ENCODE data around the gene MAP4K3.
"Not testable (repeated sequence)": the region's sequence is repeated elsewhere in the genome, so short reads cannot be mapped to it uniquely, and the experiment has no call there.

Gene MAP4K3

DNA sequence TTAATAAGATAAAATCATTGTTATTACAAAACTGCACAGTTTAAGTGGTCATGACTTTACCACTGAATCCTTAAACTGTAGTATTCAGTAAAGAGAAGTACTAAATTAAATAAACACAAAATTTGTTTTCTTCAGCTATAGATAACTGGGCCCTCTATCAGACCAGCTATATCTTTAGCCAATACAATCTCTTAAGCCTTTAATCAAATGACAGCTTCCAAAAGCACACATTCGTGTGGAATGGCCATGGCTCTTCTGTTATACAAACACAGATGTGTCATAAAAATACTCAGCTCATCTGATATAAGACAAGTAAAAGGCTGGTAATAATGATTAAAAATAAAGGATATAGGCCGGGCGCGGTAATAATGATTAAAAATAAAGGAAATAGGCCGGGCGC is 135.7 kb downstream of the MAP4K3 start:
- DNase-seq (ENCODE audit: low read depth): no peak

DNA sequence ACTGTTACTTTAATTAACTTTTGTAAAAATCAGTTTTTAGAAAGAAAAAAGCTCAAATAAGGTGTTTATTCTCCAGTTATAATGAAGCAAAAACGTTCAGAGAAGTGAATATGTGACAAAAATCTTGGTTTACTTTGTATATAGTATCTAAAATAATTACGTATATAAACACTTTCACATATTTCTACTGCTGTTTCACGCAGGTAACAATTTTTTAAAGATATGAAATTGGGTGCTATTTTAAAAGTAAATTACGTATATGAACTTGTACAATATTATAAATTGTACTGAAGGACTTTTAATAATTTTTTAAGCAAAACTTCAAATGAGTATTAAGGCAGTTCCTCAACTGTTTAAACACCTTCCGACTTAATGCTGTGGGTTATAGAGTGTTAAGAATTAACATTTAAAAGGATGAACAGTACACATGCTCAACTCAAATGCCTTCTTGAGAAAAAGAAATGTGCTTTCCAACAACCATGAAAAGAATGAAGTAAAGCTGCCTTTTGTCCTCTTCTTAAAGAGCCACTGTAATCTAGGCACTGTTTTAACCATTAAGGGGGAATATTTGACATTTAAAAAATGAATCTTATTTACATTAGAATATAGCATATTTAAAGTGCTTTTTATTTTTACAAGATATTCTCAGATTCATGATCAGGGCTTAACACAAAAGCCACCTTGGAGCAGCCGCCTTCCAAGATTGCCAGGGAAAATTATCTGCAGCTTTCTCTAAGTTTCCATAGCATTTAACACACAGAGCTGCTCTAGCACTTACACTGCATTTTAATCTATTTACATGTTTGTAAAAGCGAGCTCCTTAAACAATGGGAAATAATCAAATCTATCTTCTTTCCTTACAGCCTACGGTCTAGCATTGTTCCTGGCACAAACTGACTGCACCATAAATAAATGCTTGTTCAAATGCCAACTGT is 136.8 kb downstream of the MAP4K3 start:
- no peak for DNase-seq (ENCODE audit: low read depth)

DNA sequence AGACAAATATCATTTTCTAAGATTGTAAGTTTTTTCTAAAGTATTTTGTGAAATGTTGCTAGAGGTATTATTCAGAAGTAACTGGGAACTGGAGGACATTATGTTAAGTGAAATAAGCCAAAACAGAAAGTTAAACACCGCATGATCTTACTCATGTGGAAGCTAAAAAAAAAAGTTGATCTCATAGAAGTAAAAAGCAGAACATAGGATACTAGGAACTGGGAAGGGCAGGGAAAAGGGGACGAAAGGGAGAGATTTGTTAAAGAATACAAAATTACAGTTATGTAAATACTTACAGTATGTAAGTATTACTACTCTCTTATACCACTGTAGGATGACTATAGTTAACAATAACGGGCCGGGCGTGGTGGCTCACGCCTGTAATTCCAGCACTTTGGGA is 146.7 kb downstream of the MAP4K3 start:
- DNase-seq (ENCODE audit: low read depth): no peak

DNA sequence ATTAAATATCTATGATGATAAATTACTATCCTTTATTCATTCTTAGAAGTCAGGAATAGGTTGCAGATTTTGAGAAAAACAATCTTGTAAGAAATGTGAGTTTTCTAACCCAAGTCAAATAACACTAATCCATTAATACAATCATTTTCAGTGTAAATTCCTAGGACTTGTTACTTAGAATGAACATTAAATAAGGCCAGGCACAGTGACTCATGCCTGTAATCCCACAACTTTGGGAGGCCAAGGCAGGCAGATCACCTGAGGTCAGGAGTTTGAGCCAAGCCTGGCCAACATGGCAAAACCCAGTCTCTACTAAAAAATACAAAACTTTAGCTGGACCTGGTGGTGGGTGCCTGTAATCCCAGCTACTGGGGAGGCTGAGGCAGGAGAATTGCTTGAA is 147.5 kb downstream of the MAP4K3 start:
- DNase-seq (ENCODE audit: low read depth): no peak

DNA sequence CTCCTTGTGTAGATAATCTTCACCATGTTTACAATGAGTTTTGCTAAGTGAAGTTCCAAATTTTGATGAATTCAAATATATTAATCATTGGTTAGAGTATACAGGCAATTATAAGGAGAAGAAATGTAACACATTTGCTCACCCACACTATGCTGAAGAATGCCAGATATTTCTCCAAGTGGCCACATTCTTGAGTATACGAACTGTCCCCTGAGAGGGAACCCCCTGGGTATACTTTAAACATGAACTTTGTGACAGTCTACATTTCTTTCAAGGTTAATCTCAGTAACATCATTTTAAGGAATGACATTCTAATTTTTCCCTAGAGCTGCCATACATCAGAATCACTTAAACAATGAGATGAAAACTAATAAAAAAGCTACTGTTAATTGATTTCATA is 153.5 kb downstream of the MAP4K3 start:
- no peak for DNase-seq (ENCODE audit: low read depth)

DNA sequence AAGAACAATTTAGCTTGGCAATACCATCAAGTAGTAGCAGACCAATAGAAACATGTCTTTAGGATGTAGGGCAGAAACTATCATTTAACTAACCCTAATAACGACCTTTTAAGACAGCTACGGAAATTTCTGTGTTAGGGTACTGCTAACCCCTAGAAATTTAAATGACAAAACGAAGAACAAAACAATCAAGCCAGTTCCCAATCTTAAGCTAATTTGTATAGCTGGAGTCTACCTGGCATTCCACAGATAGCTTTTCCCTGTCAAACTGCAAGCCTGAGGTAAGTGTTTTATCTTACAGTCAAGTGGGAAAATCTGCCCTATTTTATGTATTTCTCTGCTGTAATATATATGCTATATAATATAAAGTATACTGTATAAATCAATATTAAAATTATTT is 155.7 kb downstream of the MAP4K3 start:
- DNase-seq (ENCODE audit: low read depth): no peak

DNA sequence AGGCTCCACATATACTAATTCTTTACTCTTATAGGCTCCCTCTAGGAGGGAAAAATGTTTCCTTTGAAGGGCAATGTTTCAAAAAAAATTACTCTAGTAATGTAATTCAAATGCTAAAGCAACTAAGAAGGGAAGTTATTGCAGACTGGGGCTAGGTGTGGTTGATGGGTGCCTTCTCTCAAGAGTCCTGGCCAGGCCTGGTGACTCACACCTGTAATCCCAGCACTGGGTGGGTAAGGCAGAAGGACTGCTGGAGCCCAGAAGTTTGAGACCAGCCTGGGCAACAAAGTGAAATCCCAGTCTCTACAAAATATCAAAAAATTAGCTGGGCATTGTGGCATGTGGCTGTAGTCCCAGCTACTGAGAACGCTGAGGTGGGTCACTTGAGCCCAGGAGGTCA is 162.1 kb downstream of the MAP4K3 start:
- DNase-seq (ENCODE audit: low read depth): no peak

DNA sequence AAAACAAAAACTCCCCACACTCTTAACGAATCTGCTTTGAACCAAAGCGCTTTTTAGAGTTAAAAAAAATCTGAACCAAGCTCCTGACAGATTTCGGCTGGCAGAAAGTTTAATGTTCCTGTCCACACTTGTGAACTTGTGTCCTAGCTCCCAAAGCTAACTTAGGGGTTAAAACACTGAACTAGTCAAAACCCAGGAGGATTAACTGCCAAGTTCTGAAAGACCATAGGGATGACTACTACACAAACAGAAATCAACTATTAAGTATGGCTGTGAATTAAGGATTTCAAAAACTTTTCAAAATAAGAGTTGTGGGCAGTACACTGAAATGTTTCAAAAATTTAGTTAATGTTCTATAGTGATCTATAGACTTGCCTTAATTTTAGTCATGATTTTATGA is 167.1 kb downstream of the MAP4K3 start:
- no peak for DNase-seq (ENCODE audit: low read depth)

DNA sequence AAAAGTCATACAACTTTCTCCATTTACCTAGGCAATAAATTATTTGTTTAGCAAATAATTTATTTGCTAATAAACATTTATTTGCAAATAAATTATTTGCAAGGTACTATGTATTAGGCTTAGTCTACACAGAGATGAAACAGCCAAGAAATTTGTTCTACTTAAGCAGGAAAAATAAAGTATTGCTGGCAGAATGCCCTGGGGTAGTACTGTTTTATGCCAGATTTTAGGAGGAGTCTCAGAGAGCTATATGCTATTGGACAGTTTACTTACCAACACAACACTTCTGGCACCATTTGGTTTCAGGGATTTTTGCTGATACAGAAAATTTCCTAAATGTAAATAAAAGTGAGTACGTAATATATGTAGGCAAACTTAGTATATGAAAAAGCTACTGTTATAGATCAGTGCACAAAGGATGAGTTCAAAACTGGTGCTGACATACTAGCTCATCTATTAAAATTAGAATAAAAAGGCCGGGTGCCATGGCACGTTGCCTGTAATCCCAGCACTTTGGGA is 170.1 kb downstream of the MAP4K3 start:
- peak; percentile 4 for DNase-seq (ENCODE audit: low read depth)

DNA sequence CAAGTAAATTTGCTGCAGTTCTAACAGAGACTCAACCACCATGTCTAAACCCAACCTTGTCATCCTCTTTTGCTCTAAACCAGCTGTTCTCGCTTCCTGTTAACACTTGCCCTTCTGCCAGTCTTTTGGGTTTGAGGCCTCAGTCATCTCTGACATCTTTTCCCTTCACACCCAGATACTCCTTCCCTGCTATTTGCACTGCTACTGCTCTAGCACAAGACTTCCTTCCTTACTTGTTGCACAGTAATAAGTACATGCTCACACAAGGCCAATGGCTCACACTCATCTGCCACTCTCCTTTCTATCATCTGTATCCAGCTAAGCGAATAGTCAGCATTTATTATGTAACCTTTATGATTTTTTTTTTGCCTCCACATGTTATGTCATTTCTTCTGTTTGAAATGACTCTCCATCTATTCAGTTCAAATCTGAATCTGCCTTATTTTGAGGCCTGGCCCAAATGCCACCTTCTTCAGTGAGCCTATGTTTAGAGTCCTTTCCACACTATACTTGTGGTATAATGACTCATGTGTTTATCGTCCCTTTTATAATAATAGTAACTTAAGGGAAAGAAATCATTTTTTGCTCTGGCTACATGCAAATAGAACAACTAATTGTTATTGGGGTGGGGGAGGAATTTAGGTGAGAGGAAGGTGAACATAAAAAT is 170.8 kb downstream of the MAP4K3 start:
- peak; percentile 4 for DNase-seq (ENCODE audit: low read depth)

DNA sequence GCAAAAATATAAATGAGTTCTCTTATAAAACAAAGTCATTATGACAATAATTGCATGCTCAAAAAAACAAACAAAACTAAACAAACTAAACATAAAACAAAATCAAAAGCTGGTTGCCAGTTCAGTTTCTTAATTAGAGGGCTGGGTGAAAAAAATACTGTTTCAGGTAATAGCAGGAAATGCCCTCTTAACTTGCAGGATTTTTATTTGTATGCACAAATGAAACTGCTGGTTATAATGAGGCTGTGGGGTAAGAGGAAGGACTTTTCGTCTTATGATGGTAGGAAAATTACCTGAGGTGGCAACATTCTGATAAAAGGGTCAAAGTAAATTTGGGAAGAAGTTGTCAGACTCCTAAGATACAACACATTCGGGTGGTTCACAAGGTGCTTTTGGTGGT is 171.8 kb downstream of the MAP4K3 start:
- DNase-seq (ENCODE audit: low read depth): no peak

DNA sequence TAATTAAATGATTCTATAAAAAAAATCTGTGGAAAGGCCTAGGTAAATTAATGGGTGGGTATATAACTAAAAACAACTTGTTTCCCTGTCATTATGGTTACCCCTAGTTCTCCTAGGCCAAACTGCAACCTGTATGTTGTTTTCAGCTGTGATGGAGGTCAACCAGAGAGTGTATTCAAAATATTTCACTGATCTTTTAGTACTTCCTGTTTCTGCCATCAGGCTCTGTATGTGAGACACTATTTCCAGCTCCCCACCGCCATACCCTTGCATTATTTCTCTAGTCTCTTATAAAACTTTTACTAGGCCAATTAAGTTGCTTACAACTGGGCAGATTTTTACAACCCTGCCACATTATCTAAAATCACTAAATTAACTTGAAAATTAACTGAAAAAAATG is 172.4 kb downstream of the MAP4K3 start:
- DNase-seq (ENCODE audit: low read depth): no peak

DNA sequence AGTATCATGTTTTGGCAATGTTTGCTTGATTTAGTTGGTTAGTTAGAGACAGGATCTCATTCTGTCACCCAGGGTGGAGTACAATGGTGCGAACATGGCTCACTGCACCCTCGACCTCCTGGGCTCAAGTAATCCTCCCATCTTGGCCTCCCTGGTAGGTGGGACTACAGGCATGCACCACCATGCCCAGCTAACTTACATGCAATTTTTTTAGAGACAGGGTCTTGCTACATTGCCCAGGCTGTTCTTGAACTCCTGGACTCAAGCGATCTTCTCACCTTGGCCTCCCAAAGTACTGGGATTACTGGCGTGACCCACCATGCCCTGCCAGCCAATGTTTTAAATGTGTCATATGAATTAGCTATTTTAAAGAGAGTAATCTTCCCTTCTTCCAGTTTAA is 177.0 kb downstream of the MAP4K3 start:
- DNase-seq (ENCODE audit: low read depth): no peak

DNA sequence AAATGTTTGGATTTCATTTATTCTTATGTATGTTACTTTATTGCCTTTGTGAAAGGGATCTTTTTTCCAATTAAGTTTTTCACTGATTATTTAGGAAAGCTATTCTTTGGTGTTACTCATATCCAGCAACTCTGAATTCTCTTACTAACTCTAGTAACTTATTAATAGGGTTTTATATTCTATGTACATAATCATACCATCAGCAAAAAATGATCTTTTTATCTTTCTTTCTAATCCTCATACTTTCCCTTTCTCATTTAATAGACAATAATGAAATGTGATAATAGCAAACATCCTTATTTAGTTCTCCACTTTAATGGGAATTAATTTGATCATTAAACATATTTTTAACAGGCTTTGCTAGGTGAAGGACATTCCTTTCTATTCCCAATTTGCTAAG is 181.0 kb downstream of the MAP4K3 start:
- DNase-seq (ENCODE audit: low read depth): no peak

DNA sequence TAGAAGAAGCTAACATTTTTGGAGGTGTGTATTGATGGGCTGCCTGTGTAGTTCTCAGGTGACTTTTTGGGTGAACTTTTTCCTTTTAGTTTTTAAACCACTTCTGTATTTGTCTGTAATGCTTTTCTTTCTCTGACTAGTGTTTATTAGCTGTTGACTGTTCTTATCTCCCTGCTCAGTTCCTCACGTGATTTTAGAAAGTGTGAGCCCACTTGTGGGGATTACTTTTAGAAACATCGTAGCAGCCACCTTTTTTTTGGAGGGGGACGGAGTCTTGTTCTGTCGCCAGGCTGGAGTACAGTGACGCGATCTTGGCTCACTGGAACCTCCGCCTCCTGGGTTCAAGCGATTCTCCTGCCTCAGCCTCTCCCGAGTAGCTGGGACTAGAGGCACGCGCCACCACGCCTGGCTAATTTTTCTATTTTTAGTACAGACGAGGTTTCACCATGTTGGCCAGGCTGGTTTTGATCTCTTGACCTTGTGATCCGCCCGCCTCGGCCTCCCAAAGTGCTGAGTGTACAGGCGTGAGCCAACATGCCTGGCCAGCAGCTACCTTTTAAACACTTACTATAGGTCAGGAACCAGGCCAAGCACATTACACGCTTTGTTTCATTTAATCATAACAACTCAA is 184.1 kb downstream of the MAP4K3 start:
- DNase-seq (ENCODE audit: low read depth): no peak

DNA sequence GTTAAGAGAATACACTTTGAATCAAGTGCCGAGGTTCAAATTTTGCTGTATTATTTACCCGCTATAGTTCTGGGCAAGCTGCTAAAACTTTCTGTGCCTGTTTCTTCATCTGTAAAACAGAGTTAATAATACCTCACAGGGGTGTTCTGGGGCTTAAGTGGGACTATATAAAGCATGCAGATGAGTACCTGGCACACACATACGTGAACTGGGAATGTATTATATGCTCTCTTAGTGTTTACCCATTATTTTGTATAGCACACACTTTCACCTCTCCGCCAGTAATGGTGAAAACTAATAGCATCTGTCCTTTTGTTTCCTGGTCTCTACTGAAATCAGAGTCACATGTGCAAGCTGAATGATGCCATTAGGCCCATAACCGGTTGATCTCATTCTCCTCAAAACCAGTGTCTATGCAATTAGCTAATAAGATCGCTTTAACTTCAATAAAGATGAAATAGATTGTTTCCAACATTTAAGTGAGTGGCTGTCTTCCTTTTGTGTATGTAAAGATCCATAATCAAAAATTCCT is 189.5 kb downstream of the MAP4K3 start:
- DNase-seq (ENCODE audit: low read depth): no peak

DNA sequence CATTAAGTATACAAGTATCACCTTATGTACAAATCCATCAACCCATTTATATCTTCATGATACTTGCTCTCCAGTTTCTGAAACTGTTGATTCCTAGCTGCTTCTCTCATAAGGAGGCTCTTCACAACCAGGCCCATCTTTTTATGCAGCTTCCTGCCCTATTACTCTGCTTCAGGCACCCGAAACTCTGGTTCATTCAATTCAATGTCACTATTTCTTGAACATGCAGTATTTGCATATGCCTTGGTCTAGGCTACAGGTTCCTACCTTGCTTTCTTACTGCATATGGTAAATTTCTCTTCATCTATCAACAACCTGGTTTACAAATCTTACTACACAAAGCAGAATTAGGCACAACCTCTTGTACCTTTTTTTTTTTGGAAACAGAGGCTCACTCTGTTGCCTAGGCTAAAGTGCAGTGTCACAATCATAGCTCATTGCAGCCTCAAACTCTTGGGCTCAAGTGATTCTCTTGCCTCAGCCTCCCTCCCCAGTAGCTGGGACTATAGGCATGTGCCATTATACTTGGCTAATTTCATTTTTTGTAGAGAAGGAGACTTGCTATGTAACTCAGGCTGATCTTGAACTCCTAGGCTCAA is 190.6 kb downstream of the MAP4K3 start:
- no peak for DNase-seq (ENCODE audit: low read depth)

DNA sequence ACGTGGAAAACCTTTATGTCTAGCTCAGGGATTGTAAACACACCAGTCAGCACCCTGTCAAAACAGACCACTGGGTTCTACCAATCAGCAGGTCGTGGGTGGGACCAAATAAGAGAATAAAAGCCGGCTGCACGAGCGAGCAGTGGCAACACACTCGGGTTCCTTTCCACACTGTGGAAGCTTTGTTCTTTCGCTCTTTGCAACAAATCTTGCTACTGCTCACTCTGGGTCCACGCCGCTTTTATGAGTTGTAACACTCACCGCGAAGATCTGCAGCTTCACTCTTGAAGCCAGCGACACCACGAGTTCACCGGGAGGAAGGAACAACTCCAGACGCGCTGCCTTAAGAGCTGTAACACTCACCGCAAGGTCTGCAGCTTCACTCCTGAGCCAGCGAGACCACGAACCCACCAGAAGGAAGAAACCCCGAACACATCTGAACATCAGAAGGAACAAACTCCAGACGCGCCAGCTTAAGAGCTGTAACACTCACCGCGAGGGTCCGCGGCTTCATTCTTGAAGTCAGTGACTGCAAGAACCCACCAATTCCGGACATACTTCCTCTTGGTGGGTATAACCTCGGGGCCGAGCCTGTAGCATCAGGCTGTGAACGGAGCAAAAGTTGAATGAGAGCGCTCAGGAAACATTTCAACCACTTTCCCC is 192.0 kb downstream of the MAP4K3 start:
- not testable (repeated sequence) for DNase-seq (ENCODE audit: low read depth)

DNA sequence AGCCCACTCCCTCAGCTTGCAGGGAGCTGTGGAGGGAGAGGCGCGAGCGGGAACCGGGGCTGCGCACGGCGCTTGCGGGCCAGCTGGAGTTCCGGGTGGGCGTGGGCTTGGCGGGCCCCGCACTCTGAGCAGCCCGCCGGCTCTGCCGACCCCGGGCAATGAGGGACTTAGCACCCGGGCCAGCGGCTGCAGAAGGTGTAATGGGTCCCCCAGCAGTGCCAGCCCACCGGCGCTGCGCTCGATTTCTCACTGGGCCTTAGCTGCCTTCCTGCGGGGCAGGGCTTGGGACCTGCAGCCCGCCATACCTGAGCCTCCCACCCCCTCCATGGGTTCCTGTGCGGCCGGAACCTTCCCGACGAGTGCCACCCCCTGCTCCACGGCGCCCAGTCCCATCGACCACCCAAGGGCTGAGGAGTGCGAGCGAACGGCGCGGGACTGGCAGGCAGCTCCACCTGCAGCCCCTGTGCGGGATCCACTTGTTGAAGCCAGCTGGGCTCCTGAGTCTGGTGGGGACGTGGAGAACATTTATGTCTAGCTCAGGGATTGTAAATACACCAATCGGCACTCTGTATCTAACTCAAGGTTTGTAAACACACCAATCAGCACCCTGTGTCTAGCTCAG is 192.7 kb downstream of the MAP4K3 start:
- not testable (repeated sequence) for DNase-seq (ENCODE audit: low read depth)

DNA sequence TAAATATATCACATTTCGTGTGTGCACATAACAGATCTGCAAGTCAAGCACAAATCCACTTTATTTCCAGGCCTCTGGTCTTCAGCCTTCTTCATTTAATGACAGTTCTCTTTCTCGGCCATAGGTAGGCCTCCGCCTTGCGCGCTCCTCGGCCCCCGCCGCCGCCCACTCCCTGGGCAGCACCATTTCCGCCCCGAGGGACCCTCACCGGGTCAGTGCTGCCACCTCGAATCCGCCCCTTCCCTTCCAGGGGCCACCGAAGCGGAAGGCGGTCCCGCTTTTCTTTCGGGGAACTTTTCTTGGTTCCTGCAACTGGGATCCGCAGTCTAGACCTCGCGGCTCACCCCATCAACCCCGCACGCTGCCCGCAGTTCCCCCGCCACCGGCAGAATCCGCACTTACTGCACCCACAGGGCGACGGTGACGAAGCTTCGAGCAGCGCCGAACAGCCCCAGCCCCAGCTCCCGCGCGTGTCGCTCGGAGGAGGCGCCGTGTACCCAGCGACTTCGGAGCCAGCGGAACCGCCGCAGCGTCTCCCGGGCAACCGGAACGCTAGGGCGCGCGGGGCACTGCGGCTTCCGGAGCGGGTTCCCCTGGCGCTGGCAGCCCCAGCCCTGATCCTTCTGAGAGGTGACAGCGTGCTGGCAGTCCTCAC is 193.5 kb downstream of the MAP4K3 start, which contains the start of gene CDKL4:
Gene CDKL4 (minus strand): TSS at position 502 of the 655 bp plus-strand sequence.
- DNase-seq (ENCODE audit: low read depth): no peak
